ENCODE data around the gene PLEKHN1.
"Not testable (repeated sequence)": the region's sequence is repeated elsewhere in the genome, so short reads cannot be mapped to it uniquely, and the experiment has no call there.

PLEKHN1 gene

DNA sequence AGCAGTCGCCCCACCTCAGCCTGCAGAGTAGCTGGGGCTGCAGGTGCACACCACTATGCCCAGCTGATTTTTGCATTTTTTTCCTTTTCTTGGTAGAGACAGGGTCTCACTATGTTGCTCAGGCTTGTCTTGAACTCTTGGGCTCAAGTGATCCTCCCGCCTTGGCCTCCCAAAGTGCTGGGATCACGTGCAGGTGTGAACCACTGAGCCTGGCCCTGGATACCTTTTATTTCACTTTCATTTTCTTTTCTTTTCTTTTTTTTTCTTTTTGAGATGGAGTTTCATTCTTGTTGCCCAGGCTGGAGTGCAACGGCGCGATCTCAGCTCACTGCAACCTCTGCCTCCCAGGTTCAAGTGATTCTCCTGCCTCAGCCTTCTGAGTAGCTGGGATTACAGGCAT is 25.0 kb downstream of the PLEKHN1 start:
- in situ Hi-C loops (cut with MboI; ENCODE audit: low sequenced_read_pairs): not testable (repeated sequence)

DNA sequence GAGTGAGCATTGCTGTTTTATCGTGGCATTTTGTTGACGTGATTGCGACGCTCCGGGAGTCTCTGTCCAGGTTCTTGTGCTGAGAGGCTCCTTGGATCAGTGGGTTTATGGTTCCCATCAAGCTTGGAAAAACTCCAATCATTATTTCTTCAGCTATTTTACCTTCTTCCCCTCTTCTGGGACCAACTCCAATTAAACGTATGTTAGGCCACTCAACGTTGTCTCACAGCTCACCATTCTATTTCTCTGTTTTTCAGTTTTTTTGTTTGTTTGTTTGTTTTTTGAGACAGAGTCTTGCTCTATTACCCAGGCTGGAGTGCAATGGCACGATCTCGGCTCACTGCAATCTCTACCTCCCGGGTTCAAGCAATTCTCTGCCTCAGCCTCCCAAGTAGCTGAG is 25.6 kb downstream of the PLEKHN1 start:
- in situ Hi-C loops (cut with MboI; ENCODE audit: low sequenced_read_pairs): no loop called here

DNA sequence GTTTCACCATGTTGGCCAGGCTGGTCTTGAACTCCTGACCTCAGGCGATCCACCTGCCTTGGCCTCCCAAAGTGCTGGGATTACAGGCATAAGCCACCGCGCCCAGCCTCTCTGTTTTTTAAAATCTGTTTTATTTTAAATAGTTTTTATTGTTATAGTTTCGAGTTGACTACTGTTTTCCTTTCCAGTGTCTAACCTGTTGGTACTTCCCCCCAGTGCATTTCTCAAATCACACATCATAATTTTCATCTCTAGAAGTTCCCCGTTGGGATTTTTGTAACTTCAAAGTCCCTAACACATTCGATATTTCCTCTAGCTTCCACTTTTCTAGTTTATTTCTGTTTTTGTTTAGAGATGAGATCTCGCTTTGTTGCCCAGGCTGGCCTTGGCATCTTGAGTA is 26.1 kb downstream of the PLEKHN1 start:
- in situ Hi-C loops (cut with MboI; ENCODE audit: low sequenced_read_pairs): no loop called here

DNA sequence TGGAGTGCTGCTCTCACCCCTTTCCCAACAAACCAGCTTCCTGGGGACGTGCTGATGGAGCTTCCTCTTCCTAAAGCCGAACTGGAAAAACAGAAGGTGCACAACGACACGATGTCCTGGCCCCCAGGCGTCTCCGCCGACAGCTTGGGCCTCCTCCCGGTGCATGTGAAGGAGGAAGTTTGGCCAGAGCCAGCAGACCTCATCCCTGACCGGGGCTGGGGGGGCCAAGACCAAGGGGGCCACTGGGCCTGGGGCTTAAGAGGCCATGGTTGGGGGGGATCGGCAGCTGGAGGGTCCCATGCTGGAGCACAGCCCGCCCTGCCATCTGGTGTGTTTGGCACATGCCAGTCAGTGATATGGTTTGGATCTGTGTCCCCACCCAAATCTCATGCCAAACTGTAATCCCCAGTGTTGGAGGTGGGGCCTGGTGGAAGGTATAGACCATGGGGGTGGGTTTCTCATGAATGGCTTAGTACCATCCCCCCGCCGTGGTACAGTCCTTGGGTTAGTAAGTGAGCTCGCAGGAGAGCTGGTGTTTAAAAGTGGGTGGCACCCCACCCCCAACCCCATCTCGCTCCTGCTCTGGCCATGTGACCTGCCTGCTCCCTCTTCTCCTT is 27.2 kb downstream of the PLEKHN1 start:
- in situ Hi-C loops (cut with MboI; ENCODE audit: low sequenced_read_pairs): no loop called here

DNA sequence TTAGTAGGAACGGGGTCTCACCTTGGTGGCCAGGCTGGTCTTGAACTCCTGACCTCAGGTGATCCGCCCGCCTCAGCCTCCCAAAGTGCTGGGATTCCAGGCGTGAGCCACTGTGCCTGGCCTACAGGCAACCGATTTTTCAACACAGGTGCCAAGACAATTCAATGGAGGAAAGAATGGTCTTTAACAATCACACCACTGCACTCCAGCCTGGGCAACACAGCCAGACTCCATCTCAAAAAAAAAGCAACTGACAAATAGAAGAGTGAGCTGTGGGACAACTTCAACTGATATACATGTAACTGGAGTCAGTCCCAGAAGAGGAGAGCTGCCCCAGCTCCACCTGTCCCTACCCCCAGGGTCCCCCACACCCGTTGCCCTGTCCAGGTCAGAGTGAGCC is 28.3 kb downstream of the PLEKHN1 start:
- in situ Hi-C loops (cut with MboI; ENCODE audit: low sequenced_read_pairs): not testable (repeated sequence)

DNA sequence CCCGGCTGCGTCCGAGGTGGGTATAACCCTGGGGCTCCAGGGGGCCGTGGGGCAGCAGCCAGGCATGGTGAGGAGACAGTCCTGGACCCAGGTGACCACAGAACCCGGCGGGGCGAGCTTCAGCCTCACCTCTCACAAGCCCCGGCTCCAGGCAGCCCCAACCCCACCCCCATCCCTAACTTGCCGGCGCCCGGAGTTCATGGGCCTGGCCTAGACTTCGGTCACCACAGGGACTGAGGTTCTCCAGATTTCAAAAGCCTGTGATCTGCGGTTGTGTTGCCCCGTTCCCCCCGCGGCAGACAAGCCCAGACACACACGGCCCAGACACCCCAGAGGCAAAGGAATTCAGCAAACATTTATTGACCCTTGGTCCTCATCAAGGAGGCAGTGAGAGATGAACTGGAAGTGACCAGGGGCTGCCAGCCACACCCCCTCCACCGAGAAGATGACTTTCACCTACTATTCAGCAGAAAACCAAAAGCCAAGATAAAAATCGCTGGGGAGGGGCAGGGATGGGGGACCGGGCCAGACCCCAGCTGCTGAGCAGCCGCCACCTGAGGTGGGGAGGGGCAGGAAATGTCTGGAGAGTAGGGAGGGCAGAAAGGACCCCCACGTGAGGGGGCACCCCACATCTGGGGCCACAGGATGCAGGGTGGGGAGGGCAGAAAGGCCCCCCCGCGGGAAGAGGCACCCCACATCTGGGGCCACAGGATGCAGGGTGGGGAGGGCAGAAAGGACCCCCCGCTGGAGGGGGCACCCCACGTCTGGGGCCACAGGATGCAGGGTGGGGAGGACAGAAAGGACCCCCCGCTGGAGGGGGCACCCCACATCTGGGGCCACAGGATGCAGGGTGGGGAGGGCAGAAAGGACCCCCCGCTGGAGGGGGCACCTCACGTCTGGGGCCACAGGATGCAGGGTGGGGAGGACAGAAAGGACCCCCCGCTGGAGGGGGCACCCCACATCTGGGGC is 29.7 kb downstream of the PLEKHN1 start:
- in situ Hi-C loops (cut with MboI; ENCODE audit: low sequenced_read_pairs): no loop called here

DNA sequence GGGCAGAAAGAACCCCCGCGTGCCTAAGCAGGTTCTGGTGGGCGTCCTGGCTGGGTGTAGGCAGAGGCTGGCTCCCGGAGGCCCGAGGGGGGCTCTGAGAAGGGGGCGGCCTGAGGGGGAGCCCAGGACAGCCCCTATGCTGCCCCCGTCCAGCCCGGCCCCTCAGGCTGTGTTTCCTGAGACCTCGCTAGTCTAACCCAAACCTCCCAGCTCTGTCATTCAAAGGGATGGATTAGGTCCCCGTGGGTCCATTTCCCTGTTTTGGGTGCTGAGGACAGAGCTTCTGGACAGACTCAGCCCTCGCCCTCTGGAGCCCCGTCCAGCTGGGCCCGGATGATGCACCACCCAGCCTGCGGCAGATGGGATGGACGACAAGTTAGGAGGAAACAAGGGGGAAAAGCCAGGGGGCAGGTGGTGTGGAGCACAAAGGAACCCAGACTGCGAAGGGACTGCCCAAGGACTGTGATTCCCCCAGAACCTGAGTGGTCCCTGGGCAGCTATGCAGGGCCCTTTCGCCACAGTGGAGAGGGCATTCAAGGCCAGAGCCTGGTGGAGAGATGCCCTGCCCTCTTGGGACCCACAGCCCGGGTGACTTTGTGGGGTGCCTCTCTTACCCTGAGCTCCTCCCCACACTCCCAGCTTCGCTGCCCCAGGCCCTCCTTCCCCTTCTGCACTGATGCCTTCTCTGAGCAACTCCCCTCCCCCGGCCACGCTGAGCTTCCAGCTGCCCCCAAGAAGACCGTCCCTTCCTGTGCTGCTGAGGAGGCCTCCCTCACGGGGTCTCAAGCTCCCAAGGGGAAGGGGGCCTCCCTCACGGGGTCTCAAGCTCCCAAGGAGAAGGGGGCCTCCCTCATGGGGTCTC is 30.8 kb downstream of the PLEKHN1 start:
- in situ Hi-C loops (cut with MboI; ENCODE audit: low sequenced_read_pairs): no loop called here

DNA sequence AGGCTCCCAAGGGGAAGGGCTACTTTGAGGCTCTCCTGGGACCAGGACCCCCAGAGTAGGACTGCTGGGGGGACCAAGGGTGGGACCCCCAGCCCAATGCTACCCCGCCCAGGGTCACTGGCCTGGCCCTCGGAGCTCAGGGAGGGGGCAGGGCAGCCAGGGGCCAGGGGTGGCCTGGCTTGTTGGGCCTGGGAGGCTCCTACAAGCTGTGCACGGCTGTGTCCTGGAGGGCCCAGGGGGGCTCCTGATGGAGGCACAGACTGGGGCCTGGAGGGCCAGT is 31.4 kb downstream of the PLEKHN1 start:
- in situ Hi-C loops (cut with MboI; ENCODE audit: low sequenced_read_pairs): no loop called here

DNA sequence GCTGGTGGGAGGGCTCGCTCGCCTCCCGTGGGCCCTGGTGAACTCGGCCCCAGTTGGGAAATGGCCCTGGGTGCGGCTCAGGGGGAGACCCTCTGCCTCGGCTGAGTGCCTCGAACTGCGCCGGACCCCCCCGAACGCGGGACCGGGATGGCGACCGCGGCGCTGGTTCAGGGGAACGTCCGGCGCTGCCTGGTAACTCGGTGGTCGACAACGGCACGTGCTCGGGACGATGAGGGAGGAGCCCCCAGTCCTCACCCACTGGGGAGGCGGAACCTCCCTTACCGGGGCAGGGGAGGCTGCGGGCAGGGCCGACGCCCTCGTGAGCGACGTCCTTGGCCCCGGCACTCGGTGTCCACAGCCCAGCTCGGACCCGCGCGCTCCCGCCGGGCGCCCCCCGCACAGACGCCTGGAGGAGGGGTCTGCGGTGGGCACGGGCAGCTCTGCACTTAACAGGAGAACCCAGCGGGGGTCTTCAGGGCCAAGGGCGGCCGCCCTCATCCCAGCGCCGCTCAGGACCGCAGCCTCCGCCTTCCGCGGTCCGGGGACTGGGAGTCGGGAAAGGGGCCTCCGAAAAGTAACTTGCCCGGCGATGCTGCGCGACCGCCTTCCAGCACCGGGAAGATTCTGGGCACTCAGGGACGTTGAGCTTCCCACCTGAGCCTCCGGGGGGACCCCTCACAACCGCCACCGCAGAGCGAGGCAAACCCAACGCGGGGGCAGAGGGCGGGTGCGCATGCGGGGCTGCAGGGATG is 31.9 kb downstream of the PLEKHN1 start:
- in situ Hi-C loops (cut with MboI; ENCODE audit: low sequenced_read_pairs): no loop called here

DNA sequence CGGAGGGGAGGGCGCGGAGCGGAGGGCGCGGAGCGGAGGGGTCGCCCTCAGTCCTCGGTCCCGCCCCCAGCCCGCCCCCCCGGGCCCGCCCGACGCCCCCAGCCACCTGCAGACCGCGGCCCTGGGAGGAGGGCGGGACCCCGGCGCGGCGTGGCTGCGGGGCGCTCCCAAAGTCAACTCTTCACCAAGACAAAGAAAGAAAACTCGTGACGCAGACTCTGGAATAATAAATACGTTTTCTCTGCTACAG is 32.4 kb downstream of the PLEKHN1 start:
- in situ Hi-C loops (cut with MboI; ENCODE audit: low sequenced_read_pairs): no loop called here

DNA sequence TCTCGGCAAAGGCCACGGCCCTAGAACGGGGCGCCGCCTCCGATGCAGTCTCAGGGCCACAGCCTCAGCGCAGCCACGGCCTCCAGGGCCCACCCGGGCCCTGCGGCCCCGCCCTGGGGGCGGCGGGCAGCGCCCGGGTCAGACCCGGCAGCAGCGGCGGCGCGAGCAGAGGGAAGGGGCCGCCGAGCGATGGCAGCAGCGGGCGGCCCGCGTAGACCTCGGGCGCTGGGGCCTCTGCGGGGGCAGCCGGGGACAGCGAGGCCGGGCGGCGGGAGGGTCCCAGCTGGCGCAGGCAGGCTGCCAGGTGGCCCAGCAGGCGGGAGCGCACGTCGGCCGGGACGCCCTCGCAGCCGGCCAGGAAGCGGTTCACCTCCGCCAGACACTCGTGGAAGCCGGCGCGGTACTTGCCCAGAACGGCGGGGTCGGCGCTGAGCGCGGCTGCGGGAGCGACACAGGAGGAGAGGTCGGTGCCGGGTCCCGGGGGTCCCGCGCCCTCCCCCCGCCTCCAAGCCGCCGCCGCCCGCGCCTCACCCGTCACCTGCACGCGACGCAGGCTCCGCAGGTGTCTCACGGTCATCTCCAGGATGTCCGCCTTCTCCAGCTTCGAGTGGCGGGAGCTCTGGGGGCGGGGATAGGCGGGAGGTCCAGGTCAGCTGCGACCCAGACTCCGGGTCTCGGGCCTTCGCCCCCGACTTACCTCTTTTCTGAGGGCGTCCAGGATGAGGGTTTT is 32.9 kb downstream of the PLEKHN1 start:
- in situ Hi-C loops (cut with MboI; ENCODE audit: low sequenced_read_pairs): no loop called here

DNA sequence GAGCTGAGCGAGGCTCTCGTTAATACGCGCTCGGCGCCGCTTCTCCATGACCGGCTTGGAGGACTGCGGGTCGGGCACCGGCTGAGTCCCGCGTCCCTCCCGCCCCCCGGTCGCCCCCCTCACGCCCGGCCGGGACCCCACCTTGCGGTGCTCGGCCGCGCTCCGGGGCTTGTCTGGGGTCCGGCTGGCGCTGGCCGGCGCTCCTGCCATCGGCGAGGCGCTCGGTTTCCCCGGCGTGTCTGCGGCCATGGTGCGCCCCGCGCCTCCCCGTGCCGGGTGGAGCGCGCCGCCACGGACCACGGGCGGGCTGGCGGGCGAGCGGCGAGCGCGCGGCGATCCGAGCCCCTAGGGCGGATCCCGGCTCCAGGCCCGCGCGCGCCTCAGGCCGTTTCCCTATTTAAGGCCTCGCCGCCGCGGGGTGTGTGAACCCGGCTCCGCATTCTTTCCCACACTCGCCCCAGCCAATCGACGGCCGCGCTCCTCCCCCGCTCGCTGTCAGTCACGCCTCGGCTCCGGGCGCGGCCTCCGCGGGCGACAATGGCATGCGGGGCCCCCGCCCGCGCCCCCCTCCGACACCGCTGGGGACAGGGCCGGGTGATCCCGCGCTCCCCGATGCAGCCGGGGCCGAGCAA is 33.6 kb downstream of the PLEKHN1 start, which contains the start of gene HES4:
TSS of gene HES4 (minus strand) at position 373 of the 632 bp plus-strand sequence. CDS start at position 249, 124 bp downstream.
- in situ Hi-C loops (cut with MboI; ENCODE audit: low sequenced_read_pairs): no loop called here

DNA sequence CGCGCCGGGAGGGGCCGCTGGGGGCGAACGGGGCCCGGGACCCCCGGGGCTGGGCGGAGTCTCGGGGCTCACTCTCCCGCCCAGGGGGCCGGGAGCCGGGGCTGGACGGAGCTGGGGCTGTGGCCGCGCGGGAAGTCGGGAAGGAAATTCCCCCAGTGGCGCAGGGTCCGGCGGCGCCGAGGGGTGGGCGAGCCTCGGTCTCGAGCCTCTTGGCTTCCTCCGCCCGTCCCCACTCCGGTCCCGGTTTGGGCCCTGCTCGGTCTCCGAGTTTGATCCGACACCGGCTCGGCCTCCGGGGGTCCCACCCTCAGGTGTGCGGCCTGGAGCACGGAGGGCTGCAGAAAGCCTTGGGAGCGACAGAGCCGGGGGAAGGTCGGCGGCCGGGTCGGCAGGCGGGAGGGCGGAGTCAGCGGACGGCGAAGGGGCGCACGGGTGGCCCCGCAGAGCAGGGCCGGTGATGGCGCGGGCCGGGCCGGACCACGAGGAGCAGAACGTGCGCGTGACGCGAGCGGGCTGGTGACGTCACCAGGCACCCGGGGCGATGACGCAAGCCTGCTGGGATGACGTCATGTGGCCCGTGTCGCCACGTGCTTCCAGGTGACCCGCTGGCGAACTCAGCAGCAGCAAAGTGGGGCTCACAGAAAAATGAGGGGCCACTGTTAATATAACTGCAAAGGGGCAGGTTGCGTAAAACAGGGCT is 34.2 kb downstream of the PLEKHN1 start:
- in situ Hi-C loops (cut with MboI; ENCODE audit: low sequenced_read_pairs): no loop called here

DNA sequence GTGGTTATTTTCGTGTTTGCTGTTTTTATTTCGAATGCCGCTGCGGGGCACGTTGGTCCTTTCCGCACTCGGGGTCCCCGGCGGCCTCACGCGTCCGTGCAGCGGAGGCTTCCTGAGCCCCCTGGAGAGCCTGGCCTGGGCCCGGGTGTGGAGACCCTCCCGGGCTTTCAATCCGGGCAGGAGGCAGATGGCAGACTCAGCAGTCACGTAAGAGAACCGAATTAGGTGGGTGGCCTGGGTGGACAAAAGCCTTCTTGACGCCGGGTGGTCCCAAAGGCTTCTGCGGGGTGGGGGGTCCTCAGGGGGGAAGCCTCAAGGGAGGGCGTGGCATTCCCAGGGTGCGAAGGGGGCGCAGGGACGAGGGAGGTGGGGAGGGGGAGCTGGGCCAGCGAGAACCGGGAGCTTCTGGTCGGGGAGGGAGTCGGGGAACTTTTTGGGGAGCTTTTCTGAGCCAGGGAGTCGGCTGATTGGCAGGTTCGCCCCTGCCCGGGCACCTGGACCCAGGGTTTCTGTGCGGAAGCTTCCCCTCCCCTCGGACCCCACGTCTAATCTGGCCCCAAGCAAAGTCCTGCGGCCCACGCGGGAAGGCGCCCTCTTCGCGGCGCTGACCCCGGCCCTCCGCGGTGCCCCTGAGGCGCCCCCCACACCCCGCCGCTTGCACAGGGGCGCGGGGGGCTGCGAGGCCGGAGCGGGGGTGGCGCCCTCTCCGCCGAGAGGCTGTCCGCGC is 34.9 kb downstream of the PLEKHN1 start:
- in situ Hi-C loops (cut with MboI; ENCODE audit: low sequenced_read_pairs): no loop called here

DNA sequence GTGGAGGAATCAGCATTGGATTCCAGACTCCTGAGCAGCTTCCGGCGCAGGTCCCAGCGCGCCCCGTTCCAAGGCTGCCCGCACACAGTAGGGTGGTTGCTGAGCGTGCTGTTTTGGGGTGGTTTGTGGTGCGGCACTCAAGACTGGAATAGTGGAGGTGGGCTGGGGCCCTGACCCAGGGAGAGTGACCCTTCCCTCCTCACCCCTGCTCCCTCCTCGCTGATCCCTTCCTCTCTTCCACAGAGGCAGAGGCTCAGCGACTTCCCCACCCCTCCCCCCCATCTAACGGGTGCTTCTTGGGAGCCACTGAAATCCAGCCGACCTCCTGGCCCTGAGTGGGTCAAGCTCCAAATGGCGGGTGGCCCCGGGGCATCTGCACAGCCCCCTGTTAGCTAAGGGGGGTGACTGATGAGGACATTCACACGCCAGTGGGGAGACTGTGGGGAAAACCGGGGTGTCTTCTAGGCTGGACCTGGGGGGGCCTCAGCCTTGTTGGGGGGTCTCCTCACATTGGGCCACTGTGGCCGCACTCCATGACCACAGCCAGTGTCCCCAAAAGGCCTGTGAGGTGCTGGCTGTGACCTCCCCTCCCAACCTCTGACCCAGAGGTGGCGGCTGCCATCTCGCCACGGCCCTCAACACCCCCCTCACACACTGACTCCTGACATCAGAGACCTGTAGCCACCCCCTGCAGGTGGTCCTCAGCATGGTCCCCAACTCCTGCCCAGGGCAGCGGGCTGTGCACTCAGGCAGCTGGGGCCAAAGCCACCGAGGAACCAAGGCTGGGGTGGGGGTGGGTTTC is 37.5 kb downstream of the PLEKHN1 start:
- in situ Hi-C loops (cut with MboI; ENCODE audit: low sequenced_read_pairs): no loop called here

DNA sequence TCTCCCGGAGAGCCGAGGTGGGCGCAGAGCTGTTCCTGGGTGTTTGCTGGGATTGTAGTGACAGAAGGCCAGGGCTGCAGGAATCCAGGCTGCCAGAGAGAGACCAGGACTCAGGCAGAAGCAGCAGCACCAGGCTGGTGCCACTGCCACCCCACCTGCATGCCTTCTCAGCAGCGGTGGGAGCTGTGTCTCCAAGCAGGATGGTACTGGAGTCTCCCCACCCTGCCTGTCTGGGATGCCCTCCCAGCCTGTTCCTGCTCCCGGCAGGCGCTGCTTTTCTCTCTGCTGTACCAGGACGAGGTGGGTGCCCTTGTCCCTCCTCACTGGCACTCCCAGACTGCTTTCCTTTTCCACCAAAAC is 38.1 kb downstream of the PLEKHN1 start:
- in situ Hi-C loops (cut with MboI; ENCODE audit: low sequenced_read_pairs): no loop called here

DNA sequence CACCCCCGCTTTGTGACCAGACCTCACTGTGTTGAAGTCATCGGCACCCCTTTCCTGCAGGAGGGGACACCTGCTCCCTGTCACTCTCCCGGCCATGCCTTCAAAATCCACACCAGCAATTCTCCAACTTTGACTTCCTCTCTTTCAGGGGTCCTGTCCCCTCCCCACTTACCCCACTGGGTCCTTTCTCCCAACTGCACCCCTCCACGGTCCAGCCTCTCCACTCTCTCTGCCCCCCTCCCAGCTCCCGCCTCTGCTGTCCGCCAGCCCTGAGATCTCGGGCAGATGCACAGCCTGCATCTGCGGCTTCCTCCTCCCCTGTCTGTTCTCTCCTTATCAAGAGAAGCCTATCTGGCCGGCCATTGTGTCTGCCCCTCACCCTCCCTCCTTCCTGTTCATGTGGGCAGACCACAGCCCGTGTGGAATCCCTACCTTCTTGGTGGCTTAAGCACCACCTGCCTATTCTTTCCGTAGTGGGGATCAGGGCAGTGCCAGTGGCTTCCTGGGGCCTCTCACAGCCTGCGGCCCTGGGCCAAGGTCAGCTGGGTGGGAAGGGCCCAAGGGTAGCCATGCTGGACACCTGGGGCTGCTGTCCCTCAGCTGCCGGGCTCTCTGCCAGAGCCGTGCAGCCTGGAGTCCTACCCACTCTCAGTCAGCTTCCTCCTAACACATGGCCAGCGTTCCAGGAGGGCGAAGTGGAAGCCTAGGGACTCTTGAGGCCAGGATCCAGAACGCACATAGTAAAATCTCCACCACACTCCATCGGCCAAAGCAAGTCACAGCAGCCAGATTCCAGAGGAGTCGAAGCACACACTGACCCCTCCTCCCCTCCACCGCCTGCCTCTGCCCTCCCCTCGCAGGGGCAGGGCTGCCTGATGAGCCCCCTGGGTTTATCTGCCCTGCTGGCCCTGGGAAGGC is 38.8 kb downstream of the PLEKHN1 start:
- in situ Hi-C loops (cut with MboI; ENCODE audit: low sequenced_read_pairs): no loop called here

All from HL-60/S4 treated with retinoic acid at 250 ng/mL for 4 days and 3 days (cell line).